Osteocyte (in vitro differentiated cells): ENCODE results near the gene BDNF. TPM values are rescaled to one million over a fixed set of nuclear protein-coding genes. Genes with fewer than 3 reads are reported as not detected.
A peak's percentile ranks its signal among the peaks of the same experiment; 100 is the strongest.

Experiments
- DNase-seq: peaks from one replicate; pipeline ENCODE4 v3.0.0; 2021; ENCODE audit warnings: mixed read lengths; ENCODE audit not compliant: unreplicated experiment; ENCODE audit errors: extremely low spot score
- H3K27ac Mint-ChIP-seq: one replicate; pipeline ENCODE4 v1.8.0; 2021; ENCODE audit warnings: mild to moderate bottlenecking, mixed read lengths; ENCODE audit not compliant: unreplicated experiment
- H3K27me3 Mint-ChIP-seq: one replicate; pipeline ENCODE4 v1.8.0; 2021; ENCODE audit warnings: mixed read lengths; ENCODE audit not compliant: unreplicated experiment
- H3K36me3 Mint-ChIP-seq: one replicate; pipeline ENCODE4 v1.8.0; 2021; ENCODE audit warnings: mixed read lengths; ENCODE audit not compliant: unreplicated experiment
- H3K4me1 Mint-ChIP-seq: one replicate; pipeline ENCODE4 v1.8.0; 2021; ENCODE audit warnings: mixed read lengths; ENCODE audit not compliant: unreplicated experiment
- H3K4me3 Mint-ChIP-seq: one replicate; pipeline ENCODE4 v1.8.0; 2021; ENCODE audit warnings: mild to moderate bottlenecking, moderate library complexity, mixed read lengths; ENCODE audit not compliant: unreplicated experiment
- H3K9me3 Mint-ChIP-seq: one replicate; pipeline ENCODE4 v1.8.0; 2021; ENCODE audit warnings: mixed read lengths; ENCODE audit not compliant: unreplicated experiment
- CTCF ChIP-seq: fragments of 200-600 bp; sonication (generic); IDR thresholded peaks from 2 replicates; pipeline ENCODE4 v1.5.0; 2021; ENCODE audit warnings: antibody characterized with exemption, mild to moderate bottlenecking, moderate library complexity
- total RNA-seq: library from RNA; stranded (reverse); gene quantifications from 2 replicates; pipeline ENCODE4 v1.2.1, GENCODE V29; 2021

Gene BDNF
- total RNA-seq, 1 donor from 2014 or later, result 4.9 TPM

- no peak for TF ChIP-seq CTCF
- no peaks in the 10 kb centered on the region for H3K9me3 Mint-ChIP-seq
- H3K4me3 Mint-ChIP-seq, result peak overlapping the region; percentile 89
- no peak for DNase-seq
- peak overlapping the region; percentile 99 for H3K27ac Mint-ChIP-seq
- no peaks in the 10 kb centered on the region for H3K36me3 Mint-ChIP-seq
- peaks cover 33% of the 10 kb centered on the region for H3K4me1 Mint-ChIP-seq
- H3K27me3 Mint-ChIP-seq, result peaks cover 23% of the 10 kb centered on the region
Measured at GRCh38 chr11:27717801-27718229, 17.6 kb upstream of the BDNF start.

DNA sequence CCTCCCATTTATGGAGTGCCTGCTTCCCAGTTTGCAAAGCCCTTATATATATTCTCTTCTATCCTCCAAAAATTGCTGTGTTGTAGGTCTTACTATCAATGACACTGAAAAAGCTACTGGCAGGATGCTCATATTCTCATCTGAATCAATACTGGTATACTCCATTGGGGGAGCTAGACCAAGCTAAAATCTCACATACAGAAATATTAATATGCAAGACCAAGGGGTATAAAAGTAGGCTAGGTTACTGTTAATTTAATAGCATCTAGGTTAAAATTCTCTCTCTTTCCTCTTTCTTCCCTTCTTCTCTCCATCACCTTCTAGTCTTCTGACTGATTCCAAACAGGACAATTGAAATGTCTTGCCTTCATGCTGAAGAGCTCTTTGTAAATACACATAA is 17.1 kb upstream of the BDNF start:
- H3K27me3 Mint-ChIP-seq, result peaks cover 23% of the 10 kb centered on the region
- H3K4me1 Mint-ChIP-seq, result peaks cover 33% of the 10 kb centered on the region
- peak overlapping the region; percentile 89 for H3K4me3 Mint-ChIP-seq
- peak overlapping the region; percentile 99 for H3K27ac Mint-ChIP-seq
- no peak for DNase-seq
- H3K36me3 Mint-ChIP-seq, result no peaks in the 10 kb centered on the region
- no peaks in the 10 kb centered on the region for H3K9me3 Mint-ChIP-seq
- peak; percentile 49 for TF ChIP-seq CTCF

- no peaks in the 10 kb centered on the region for H3K9me3 Mint-ChIP-seq
- no peaks in the 10 kb centered on the region for H3K36me3 Mint-ChIP-seq
- H3K4me1 Mint-ChIP-seq, result peaks cover 28% of the 10 kb centered on the region
- TF ChIP-seq CTCF, result peak; percentile 24
- no peak for DNase-seq
- no peak overlapping the region for H3K4me3 Mint-ChIP-seq
- no peak overlapping the region for H3K27ac Mint-ChIP-seq
- peaks cover 19% of the 10 kb centered on the region for H3K27me3 Mint-ChIP-seq
Measured at GRCh38 chr11:27716835-27717234, 16.6 kb upstream of the BDNF start.

GRCh38 chr11:27716216-27716615 is 16.0 kb upstream of the BDNF start:
- Mint-ChIP-seq H3K9me3 (no peaks in the 10 kb centered on the region), H3K4me3 (no peak overlapping the region), H3K36me3 (no peaks in the 10 kb centered on the region), H3K27ac (no peak overlapping the region), H3K4me1 (peaks cover 23% of the 10 kb centered on the region), H3K27me3 (peaks cover 20% of the 10 kb centered on the region)
- no peak for DNase-seq
- TF ChIP-seq CTCF, result no peak

- DNase-seq, result no peak
- no peaks in the 10 kb centered on the region for H3K36me3 Mint-ChIP-seq
- no peak overlapping the region for H3K27ac Mint-ChIP-seq
- TF ChIP-seq CTCF, result no peak
- no peaks in the 10 kb centered on the region for H3K9me3 Mint-ChIP-seq
- no peak overlapping the region for H3K4me3 Mint-ChIP-seq
- no peaks in the 10 kb centered on the region for H3K4me1 Mint-ChIP-seq
- peaks cover 21% of the 10 kb centered on the region for H3K27me3 Mint-ChIP-seq
Measured at GRCh38 chr11:27711725-27712124, 11.5 kb upstream of the BDNF start.
